Colonic mucosa (tissue), 4 donors: Measurements from ENCODE around the gene HAUS6. TPM values are rescaled to one million over a fixed set of nuclear protein-coding genes. Genes with fewer than 3 reads are reported as not detected.
"Not testable (repeated sequence)": the region's sequence is repeated elsewhere in the genome, so short reads cannot be mapped to it uniquely, and the experiment has no call there.

ENCODE experiments used
- DNase-seq: peaks from one replicate; pipeline ENCODE4 v3.0.0-alpha.2; 2020
- H3K27ac ChIP-seq: fragments of 200-600 bp; one replicate; pipeline ENCODE4 v1.8.0; 2021
- H3K27me3 ChIP-seq: fragments of 200-600 bp; one replicate; pipeline ENCODE4 v1.8.0; 2021
- H3K36me3 ChIP-seq: fragments of 200-600 bp; one replicate; pipeline ENCODE4 v1.8.0; 2021
- H3K4me1 ChIP-seq: fragments of 200-600 bp; one replicate; pipeline ENCODE4 v1.8.0; 2021; ENCODE audit warnings: mild to moderate bottlenecking
- H3K4me3 ChIP-seq: fragments of 200-600 bp; one replicate; pipeline ENCODE4 v1.8.0; 2021
- H3K9ac ChIP-seq, 2 donors: one replicate each; pipeline ENCODE4 v1.7.0; 2013; ENCODE audit warnings: control low read depth in 2 of 2, low read depth in 2 of 2, low read length in 2 of 2
- H3K9me3 ChIP-seq: fragments of 200-600 bp; one replicate; pipeline ENCODE4 v1.8.0; 2021
- CTCF ChIP-seq: fragments of 200-600 bp; IDR thresholded peaks from one replicate; pipeline ENCODE4 v1.8.0; 2022; ENCODE audit warnings: antibody characterized with exemption, mild to moderate bottlenecking
- intact Hi-C: fragments of 100-400 bp; cut with DNase I; formaldehyde crosslinking; loops from one replicate; pipeline ENCODE4 v1.14.1; 2022
- total RNA-seq, 2 donors: library from RNA; stranded (reverse); fragmentation: NEBNext Ultra II Directional in 1 of 2; extraction: Animal tissue kit (Norgen Biotek cat#: 25700) in 1 of 2; gene quantifications; one replicate each; pipeline ENCODE4 v1.2.1, GENCODE V29; 2021
- donor health status: healthy.
- donor health status: DM: no; HTN: no; CAD: no.
- donor health status: DM: no; HTN: no; CAD: no.

The HAUS6 gene
- total RNA-seq, 2 donors from 2014 or later, result 9.2 to 11.8 TPM

- Histone ChIP-seq H3K27me3 (no peaks in the 10 kb centered on the region), H3K27ac (no peak overlapping the region), H3K4me1 (no peaks in the 10 kb centered on the region), H3K9me3 (no peaks in the 10 kb centered on the region), H3K36me3 (no peaks in the 10 kb centered on the region), H3K4me3 (no peak overlapping the region), H3K9ac (no peak overlapping the region)
- no peak for TF ChIP-seq CTCF
- no peak for DNase-seq
- intact Hi-C loops, result loop anchor here (10.0 kb wide), 2 partner anchors 577 to 1497 kb away; no protein-coding TSS in a partner anchor
Observed at GRCh38 chr9:19022206-19022605, 80.5 kb downstream of the HAUS6 start.

- not testable (repeated sequence) for H3K4me1 ChIP-seq, DNase-seq, H3K27me3 ChIP-seq, H3K36me3 ChIP-seq, H3K4me3 ChIP-seq, H3K9me3 ChIP-seq, H3K27ac ChIP-seq, H3K9ac ChIP-seq
- intact Hi-C loops, result loop anchor here (10.0 kb wide), 2 partner anchors 577 to 1497 kb away; no protein-coding TSS in a partner anchor
Observed at GRCh38 chr9:19021649-19022048, 81.1 kb downstream of the HAUS6 start.

GRCh38 chr9:19020886-19021455, 81.7 kb downstream of the HAUS6 start:
- DNase-seq, result no peak
- Histone ChIP-seq H3K27me3 (no peaks in the 10 kb centered on the region), H3K27ac (no peak overlapping the region), H3K9me3 (no peaks in the 10 kb centered on the region), H3K4me3 (no peak overlapping the region), H3K36me3 (no peaks in the 10 kb centered on the region), H3K9ac (no peak overlapping the region), H3K4me1 (no peaks in the 10 kb centered on the region)
- intact Hi-C loops, result loop anchor here (10.0 kb wide), 2 partner anchors 576 to 1496 kb away; no protein-coding TSS in a partner anchor
- no peak for TF ChIP-seq CTCF

- intact Hi-C loops, result no loop called here
- no peaks in the 10 kb centered on the region for H3K4me1 ChIP-seq
- no peak for TF ChIP-seq CTCF
Observed at GRCh38 chr9:19018201-19018600, 84.5 kb downstream of the HAUS6 start.

GRCh38 chr9:19009391-19009965, 93.2 kb downstream of the HAUS6 start:
- Histone ChIP-seq H3K27me3 (no peaks in the 10 kb centered on the region), H3K4me1 (no peaks in the 10 kb centered on the region), H3K27ac (no peak overlapping the region), H3K9me3 (no peaks in the 10 kb centered on the region), H3K9ac (no peak overlapping the region), H3K4me3 (no peak overlapping the region), H3K36me3 (no peaks in the 10 kb centered on the region)
- no peak for TF ChIP-seq CTCF
- no peak for DNase-seq
- intact Hi-C loops, result no loop called here

More at GRCh38 chr9:19018201-19018600, 84.5 kb downstream of the HAUS6 start:
- Histone ChIP-seq H3K27ac (no peak overlapping the region), H3K4me3 (no peak overlapping the region), H3K27me3 (no peaks in the 10 kb centered on the region), H3K36me3 (no peaks in the 10 kb centered on the region), H3K9me3 (no peaks in the 10 kb centered on the region), H3K9ac (no peak overlapping the region)
- DNase-seq, result no peak

Other genes with a start within 250 kb of the HAUS6 start
- not detected for gene SAXO1, start 69.7 kb downstream of the HAUS6 start, total RNA-seq
- 10 to 100 TPM; 66.2 to 71.2 TPM for gene RRAGA, start 53.5 kb downstream of the HAUS6 start, total RNA-seq
- 10 to 100 TPM; 58.1 to 88.0 TPM for gene PLIN2, start 24.6 kb upstream of the HAUS6 start, total RNA-seq
- 10 to 100 TPM; 56.4 to 91.4 TPM for gene DENND4C, start 127.8 kb upstream of the HAUS6 start, total RNA-seq